ENCODE measurements around the gene GNG8. TPM values are rescaled to one million over a fixed set of nuclear protein-coding genes. Genes with fewer than 3 reads are reported as not detected.

The GNG8 gene
- total RNA-seq, 1 experiment from 2014 or later: not detected

- ChIA-PET CTCF (interaction anchor here (0.6 kb wide), 1 partner anchor 21 kb away, joined by 5 read pairs; no protein-coding TSS in a partner anchor), POLR2A (interaction anchor here (0.6 to 2.6 kb wide), 3 partner anchors 32 to 184 kb away, joined by 3 to 30 read pairs (median 3); partner anchors contain the start of gene CALM3)
- Mint-ChIP-seq H3K4me1 (ENCODE audit: insufficient read depth, unreplicated experiment) (peaks cover 7% of the 10 kb centered on the region), H3K4me3 (ENCODE audit: unreplicated experiment) (peak overlapping the region; percentile 63), H3K27me3 (ENCODE audit: insufficient read depth, unreplicated experiment) (peaks cover 46% of the 10 kb centered on the region), H3K9me3 (ENCODE audit: unreplicated experiment) (no peaks in the 10 kb centered on the region), H3K36me3 (ENCODE audit: insufficient read depth, unreplicated experiment) (no peaks in the 10 kb centered on the region), H3K27ac (ENCODE audit: low read depth, unreplicated experiment) (no peak overlapping the region)
- intact Hi-C loops (cut with micrococcal nuclease): loop anchor here (5.0 kb wide), 1 partner anchor 118 kb away; no protein-coding TSS in a partner anchor
- TF ChIP-seq, protein P1, sequence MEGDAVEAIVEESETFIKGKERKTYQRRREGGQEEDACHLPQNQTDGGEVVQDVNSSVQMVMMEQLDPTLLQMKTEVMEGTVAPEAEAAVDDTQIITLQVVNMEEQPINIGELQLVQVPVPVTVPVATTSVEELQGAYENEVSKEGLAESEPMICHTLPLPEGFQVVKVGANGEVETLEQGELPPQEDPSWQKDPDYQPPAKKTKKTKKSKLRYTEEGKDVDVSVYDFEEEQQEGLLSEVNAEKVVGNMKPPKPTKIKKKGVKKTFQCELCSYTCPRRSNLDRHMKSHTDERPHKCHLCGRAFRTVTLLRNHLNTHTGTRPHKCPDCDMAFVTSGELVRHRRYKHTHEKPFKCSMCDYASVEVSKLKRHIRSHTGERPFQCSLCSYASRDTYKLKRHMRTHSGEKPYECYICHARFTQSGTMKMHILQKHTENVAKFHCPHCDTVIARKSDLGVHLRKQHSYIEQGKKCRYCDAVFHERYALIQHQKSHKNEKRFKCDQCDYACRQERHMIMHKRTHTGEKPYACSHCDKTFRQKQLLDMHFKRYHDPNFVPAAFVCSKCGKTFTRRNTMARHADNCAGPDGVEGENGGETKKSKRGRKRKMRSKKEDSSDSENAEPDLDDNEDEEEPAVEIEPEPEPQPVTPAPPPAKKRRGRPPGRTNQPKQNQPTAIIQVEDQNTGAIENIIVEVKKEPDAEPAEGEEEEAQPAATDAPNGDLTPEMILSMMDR (IDR thresholded peaks at IDR 0.05; ENCODE audit: unreplicated experiment): no peak
- BruUV-seq (replicated peaks): no TSS peak
- DNase-seq (ENCODE audit: unreplicated experiment): no peak
Measured at GRCh38 chr19:46660008-46660517, 24.1 kb upstream of the GNG8 start.

- CTCF ChIA-PET: interaction anchor here (0.5 to 1.3 kb wide), 5 partner anchors 22 to 265 kb away, joined by 3 to 6 read pairs (median 5); partner anchors contain the start of gene GNG8
Measured at GRCh38 chr19:46659151-46660007, 23.4 kb upstream of the GNG8 start.

DNA sequence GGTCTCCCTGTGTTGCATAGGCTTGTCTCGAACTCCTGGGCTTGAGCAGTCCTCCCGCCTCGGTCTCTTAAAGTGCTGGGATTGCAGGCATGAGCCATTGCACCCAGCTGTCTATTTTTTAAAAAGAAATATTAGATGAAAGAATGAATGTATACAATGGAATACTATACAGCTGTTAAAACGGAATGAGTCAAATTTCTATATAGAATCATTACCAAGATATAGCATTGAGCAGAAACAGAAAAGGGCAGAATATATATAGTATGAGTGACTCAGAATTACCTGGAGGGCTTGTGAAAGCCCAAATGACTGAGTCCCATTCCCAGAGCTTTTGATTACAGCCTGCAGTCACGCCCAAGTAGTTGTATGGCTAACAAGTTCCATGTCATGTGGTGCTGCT, 20.5 kb upstream of the GNG8 start:
- H3K4me3 Mint-ChIP-seq (ENCODE audit: unreplicated experiment): no peak overlapping the region
- ChIA-PET CTCF (interaction anchor here (0.6 to 0.7 kb wide), 2 partner anchors 42 to 1133 kb away, joined by 3 to 4 read pairs; no protein-coding TSS in a partner anchor), POLR2A (no interaction called here)
- DNase-seq (ENCODE audit: unreplicated experiment): no peak
- TF ChIP-seq, protein P1 (IDR thresholded peaks at IDR 0.05; ENCODE audit: unreplicated experiment): no peak
- no peak overlapping the region for H3K27ac Mint-ChIP-seq (ENCODE audit: low read depth, unreplicated experiment)
- no peaks in the 10 kb centered on the region for H3K36me3 Mint-ChIP-seq (ENCODE audit: insufficient read depth, unreplicated experiment)
- peaks cover 46% of the 10 kb centered on the region for H3K27me3 Mint-ChIP-seq (ENCODE audit: insufficient read depth, unreplicated experiment)
- no peaks in the 10 kb centered on the region for H3K9me3 Mint-ChIP-seq (ENCODE audit: unreplicated experiment)
- no TSS peak for BruUV-seq (replicated peaks)
- H3K4me1 Mint-ChIP-seq (ENCODE audit: insufficient read depth, unreplicated experiment): peaks cover 7% of the 10 kb centered on the region
- intact Hi-C loops (cut with micrococcal nuclease): no loop called here

More at GRCh38 chr19:46659151-46660007, 23.4 kb upstream of the GNG8 start:
- POLR2A ChIA-PET: interaction anchor here (0.6 to 1.0 kb wide), 3 partner anchors 59 to 184 kb away, joined by 3 to 4 read pairs (median 3); no protein-coding TSS in a partner anchor
- H3K27ac Mint-ChIP-seq (ENCODE audit: low read depth, unreplicated experiment): no peak overlapping the region
- H3K4me1 Mint-ChIP-seq (ENCODE audit: insufficient read depth, unreplicated experiment): peaks cover 7% of the 10 kb centered on the region
- H3K36me3 Mint-ChIP-seq (ENCODE audit: insufficient read depth, unreplicated experiment): no peaks in the 10 kb centered on the region
- TF ChIP-seq, protein P1 (IDR thresholded peaks at IDR 0.05; ENCODE audit: unreplicated experiment): no peak
- H3K27me3 Mint-ChIP-seq (ENCODE audit: insufficient read depth, unreplicated experiment): peaks cover 51% of the 10 kb centered on the region
- no TSS peak for BruUV-seq (replicated peaks)
- H3K4me3 Mint-ChIP-seq (ENCODE audit: unreplicated experiment): peak overlapping the region; percentile 63
- DNase-seq (ENCODE audit: unreplicated experiment): no peak
- H3K9me3 Mint-ChIP-seq (ENCODE audit: unreplicated experiment): no peaks in the 10 kb centered on the region
- intact Hi-C loops (cut with micrococcal nuclease): loop anchor here (5.0 kb wide), 1 partner anchor 117 kb away; no protein-coding TSS in a partner anchor

DNA sequence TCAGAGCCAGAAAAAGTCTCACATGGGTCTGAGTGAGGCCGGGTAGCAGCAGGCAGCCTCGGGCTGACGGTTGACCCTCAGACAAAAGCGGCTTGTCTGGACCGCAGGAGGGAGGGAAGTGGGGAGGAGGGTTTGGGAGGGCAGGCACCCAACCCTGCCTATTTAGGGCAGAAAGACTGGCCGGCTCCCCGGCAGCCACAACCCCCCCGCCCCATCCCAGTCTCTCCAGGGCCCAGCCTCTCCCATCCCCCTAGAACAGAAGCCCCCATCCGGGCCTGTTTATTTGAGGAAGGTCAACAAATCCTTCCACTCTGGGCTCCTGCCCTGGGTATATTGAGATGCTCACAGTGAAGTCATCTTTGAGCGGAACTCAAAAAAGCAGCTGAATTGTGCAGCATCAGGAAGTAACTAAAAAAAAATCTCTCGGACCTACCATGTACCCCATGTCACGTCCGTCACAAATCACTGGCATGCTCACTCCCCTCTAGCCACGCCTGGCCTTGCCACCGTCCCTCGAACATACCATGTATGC, 18.7 kb upstream of the GNG8 start:
- DNase-seq (ENCODE audit: unreplicated experiment): no peak
- BruUV-seq (replicated peaks): no TSS peak
- Mint-ChIP-seq H3K36me3 (ENCODE audit: insufficient read depth, unreplicated experiment) (peaks cover 6% of the 10 kb centered on the region), H3K27me3 (ENCODE audit: insufficient read depth, unreplicated experiment) (peaks cover 40% of the 10 kb centered on the region), H3K4me1 (ENCODE audit: insufficient read depth, unreplicated experiment) (peaks cover 3% of the 10 kb centered on the region), H3K27ac (ENCODE audit: low read depth, unreplicated experiment) (no peak overlapping the region), H3K4me3 (ENCODE audit: unreplicated experiment) (no peak overlapping the region), H3K9me3 (ENCODE audit: unreplicated experiment) (no peaks in the 10 kb centered on the region)
- ChIA-PET CTCF (interaction anchor here (0.7 kb wide), 1 partner anchor 126 kb away, joined by 3 read pairs; no protein-coding TSS in a partner anchor), POLR2A (no interaction called here)
- TF ChIP-seq, protein P1 (IDR thresholded peaks at IDR 0.05; ENCODE audit: unreplicated experiment): no peak
- intact Hi-C loops (cut with micrococcal nuclease): no loop called here

All from MCF 10A (cell line).